ENCODE results near the gene NHSL2.

DNA sequence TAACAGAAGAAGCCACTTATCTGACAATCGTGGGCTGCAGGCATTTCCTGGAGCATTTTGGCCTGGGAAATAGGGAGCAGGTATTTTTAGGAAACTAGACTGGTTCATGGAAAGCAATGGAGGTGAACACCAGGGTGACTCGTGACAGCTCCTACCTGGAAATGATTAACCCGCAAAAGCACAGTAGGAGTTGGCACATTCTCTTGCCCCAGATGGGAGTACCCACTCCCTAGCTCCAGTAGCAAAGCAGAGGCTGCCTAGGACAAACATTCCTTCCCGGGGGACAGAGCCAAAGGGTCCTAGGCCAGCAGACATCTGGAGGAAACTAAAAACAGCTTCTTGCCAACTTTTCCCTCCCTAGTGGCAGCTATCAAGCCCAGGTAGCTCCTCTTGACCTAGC lies 192.1 kb downstream of the NHSL2 start:
- TF ChIP-seq, protein P1, sequence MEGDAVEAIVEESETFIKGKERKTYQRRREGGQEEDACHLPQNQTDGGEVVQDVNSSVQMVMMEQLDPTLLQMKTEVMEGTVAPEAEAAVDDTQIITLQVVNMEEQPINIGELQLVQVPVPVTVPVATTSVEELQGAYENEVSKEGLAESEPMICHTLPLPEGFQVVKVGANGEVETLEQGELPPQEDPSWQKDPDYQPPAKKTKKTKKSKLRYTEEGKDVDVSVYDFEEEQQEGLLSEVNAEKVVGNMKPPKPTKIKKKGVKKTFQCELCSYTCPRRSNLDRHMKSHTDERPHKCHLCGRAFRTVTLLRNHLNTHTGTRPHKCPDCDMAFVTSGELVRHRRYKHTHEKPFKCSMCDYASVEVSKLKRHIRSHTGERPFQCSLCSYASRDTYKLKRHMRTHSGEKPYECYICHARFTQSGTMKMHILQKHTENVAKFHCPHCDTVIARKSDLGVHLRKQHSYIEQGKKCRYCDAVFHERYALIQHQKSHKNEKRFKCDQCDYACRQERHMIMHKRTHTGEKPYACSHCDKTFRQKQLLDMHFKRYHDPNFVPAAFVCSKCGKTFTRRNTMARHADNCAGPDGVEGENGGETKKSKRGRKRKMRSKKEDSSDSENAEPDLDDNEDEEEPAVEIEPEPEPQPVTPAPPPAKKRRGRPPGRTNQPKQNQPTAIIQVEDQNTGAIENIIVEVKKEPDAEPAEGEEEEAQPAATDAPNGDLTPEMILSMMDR (conservative IDR thresholded peaks at IDR 0.05; ENCODE audit: low read depth, low read length): no peak
- no peak for TF ChIP-seq EZH2phosphoT487 (IDR thresholded peaks at IDR 0.05; ENCODE audit: borderline replicate concordance, low read length)
